ENCODE measurements around the gene PANX1.
"Not testable (repeated sequence)": the region's sequence is repeated elsewhere in the genome, so short reads cannot be mapped to it uniquely, and the experiment has no call there.

PANX1 gene

GRCh38 chr11:94128746-94129511 is at the start of gene PANX1:
Gene PANX1 (plus strand): TSS chr11:94128841. CDS start chr11:94129313, 472 bp downstream.
- peak; percentile 91 for DNase-seq

GRCh38 chr11:94084164-94084563 is 44.5 kb upstream of the PANX1 start:
- DNase-seq, result no peak

- no peak for DNase-seq
These were observed 39.7 kb upstream of the PANX1 start for GRCh38 chr11:94088906-94089305.

GRCh38 chr11:94089341-94089740 is 39.3 kb upstream of the PANX1 start:
- no peak for DNase-seq

DNA sequence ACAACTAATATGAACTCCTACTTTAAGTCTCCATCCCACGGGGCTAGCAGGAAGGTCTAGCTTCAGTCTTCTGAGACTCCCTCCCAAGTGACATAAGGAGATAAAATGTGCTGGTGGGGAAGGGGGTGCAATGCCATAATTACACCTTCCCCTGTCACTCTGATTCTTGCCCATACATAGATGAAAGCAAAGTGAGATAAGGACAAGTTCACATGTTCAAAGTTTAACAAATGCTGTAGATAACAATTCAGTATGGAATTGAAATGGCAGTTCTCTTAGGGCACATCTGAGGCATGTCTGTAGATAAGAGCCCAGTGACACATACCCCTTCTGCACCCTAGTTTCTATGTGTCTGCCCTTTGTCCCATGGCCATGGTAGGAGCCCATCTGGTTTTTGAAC is 38.2 kb upstream of the PANX1 start:
- DNase-seq, result no peak

- no peak for DNase-seq
These were observed 37.5 kb upstream of the PANX1 start for GRCh38 chr11:94091091-94091490.

GRCh38 chr11:94100253-94100652 is 28.4 kb upstream of the PANX1 start:
- no peak for DNase-seq

DNA sequence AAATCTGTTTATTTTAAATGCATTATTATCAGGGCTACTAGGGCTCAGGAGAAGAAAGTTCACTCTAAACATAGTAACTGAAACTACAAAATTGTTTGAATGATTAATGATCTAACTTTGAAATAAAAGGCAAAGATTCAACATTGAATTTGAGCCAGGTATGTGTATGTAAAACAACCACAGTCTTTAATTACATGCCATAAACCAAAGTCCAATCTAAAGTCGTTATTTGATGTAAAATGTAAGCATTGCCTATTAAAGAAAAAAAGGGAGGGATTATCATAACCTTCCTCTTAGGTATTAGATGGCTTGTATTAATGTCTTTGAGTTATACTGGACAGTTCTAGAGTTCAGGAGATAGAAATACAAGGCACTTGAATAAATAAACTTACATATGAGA is 25.2 kb upstream of the PANX1 start:
- DNase-seq, result no peak

GRCh38 chr11:94104734-94105133 is 23.9 kb upstream of the PANX1 start:
- DNase-seq, result no peak

- no peak for DNase-seq
These were observed 21.9 kb upstream of the PANX1 start for GRCh38 chr11:94106716-94107115.

GRCh38 chr11:94107363-94107762 is 21.3 kb upstream of the PANX1 start:
- no peak for DNase-seq

- no peak for DNase-seq
These were observed 17.4 kb upstream of the PANX1 start for GRCh38 chr11:94111241-94111640.

DNA sequence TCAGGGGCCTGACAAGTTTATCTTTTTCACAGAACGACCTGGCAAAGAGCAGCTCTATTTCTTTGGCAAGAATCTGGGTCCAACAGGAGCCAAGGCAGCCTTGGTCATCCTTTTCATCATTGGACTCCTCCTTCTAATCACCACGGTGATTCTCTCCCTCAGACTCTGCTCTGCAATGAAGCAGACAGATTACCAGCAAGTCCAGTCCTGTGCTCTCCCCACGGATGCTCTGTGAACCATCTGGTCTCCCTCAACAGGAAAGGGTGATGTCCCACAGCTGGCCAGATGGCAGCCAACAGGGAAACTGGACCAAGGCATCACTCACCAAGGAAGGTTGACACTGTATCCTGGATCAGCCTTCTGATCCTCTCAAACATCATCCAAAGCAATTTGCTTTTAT is 17.0 kb upstream of the PANX1 start:
- no peak for DNase-seq

- DNase-seq, result no peak
These were observed 16.3 kb upstream of the PANX1 start for GRCh38 chr11:94112206-94112953.

GRCh38 chr11:94117197-94117574 is 11.5 kb upstream of the PANX1 start:
- DNase-seq, result no peak

- DNase-seq, result no peak
These were observed 10.8 kb upstream of the PANX1 start for GRCh38 chr11:94117871-94118270.

DNA sequence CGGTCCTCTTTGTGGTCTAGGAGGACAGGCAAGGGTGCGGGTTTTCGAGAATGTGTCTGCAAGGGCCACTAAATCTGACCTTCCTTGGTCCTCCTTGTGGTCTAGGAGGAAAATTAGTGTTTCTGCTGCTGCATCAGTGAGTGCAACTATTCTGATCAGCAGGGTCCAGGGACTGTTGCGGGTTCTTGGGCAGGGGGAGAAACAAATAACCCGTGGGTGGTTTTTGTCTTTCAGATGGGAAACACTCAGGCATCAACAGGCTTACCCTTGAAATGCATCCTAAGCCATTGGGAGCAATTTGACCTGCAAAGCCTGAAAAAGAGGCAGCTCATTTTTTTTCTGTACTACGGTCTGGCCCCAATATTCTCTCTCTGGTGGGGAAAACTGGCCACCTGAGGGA is 9.0 kb upstream of the PANX1 start:
- DNase-seq, result not testable (repeated sequence)

GRCh38 chr11:94120516-94120915 is 8.1 kb upstream of the PANX1 start:
- DNase-seq, result not testable (repeated sequence)

- no peak for DNase-seq
These were observed 7.7 kb upstream of the PANX1 start for GRCh38 chr11:94120946-94121345.

DNA sequence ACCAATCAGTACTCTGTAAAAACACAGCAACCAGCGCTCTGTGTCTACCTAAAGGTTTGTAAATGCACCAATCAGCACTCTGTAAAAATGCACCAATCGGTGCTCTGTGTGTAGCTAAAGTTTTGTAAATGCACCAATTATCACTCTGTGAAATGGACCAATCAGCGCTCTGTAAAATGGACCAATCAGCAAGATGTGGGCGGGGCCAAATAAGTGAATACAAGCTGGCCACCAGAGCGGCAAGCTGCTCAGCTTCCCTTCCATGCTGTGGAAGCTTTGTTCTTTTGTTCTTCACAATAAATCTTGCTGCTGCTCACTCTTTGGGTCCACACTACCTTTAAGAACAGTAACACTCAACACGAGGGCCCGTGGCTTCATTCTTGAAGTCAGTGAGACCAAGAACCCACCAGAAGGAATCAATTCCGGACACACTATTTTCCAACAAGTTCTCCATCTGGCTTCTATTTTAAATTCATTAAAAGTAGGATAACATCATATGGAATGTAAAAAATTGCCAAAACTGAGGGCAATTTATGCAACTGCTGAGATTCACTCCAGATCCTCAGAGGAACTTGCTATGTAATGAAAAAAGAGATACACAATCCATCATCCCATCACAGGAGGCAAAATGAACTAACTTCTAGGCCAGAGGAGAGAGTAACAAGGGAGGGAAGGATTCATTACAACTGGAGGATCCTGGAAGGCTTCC is 3.1 kb upstream of the PANX1 start:
- DNase-seq, result no peak

DNA sequence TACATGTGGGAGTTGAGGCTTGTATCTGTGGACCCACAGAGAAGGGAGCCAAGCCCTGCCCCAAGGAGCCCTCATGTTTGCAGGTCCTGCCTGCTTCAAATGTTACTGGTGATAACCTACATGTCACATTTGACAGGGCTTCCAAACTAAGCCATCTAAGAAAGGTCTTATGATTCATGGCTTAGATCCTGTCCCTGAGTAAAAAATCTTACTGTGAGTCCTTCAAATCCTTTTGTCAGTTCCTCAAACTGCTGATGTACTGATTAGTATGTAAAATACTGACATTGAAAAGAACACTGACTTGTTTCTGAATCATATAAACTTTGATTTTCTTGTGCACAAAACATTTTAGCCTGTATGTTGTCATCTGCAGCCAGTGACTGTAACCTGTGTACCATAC is 1.0 kb upstream of the PANX1 start:
- no peak for DNase-seq

- no peak for DNase-seq
These were observed 323 bp upstream of the PANX1 start for GRCh38 chr11:94128291-94128745.

GRCh38 chr11:94129512-94130297 is 1.1 kb downstream of the PANX1 start:
- no peak for DNase-seq
